ENCODE data around the gene CCDC167. TPM values are rescaled to one million over a fixed set of nuclear protein-coding genes. Genes with fewer than 3 reads are reported as not detected.

Gene CCDC167
- total RNA-seq, 1 donor from 2014 or later, result 24.0 TPM

- peaks cover 13% of the 10 kb centered on the region for H3K4me1 Mint-ChIP-seq (ENCODE audit: low read depth, unreplicated experiment)
- Histone ChIP-seq H3K4me2 (ENCODE audit: low read length) (no peak overlapping the region), H3K4me3 (ENCODE audit: insufficient read depth, low read depth, low read length) (no peak overlapping the region), H3K9ac (ENCODE audit: low read length) (no peak overlapping the region), H3K36me3 (ENCODE audit: insufficient read depth, low read length) (no peaks in the 10 kb centered on the region), H2AFZ (ENCODE audit: low read depth, low read length) (no peak overlapping the region), H3K27me3 (ENCODE audit: insufficient read depth, low read length) (peaks cover 3% of the 10 kb centered on the region), H3K9me3 (ENCODE audit: insufficient read depth, low read depth, low read length) (peaks cover 4% of the 10 kb centered on the region), H3K27ac (ENCODE audit: low read depth, low read length) (no peak overlapping the region), H4K20me1 (ENCODE audit: insufficient read depth, low read length) (peaks cover 5% of the 10 kb centered on the region), H3K4me1 (ENCODE audit: insufficient read depth, low read length) (peaks cover 18% of the 10 kb centered on the region), H3K79me2 (ENCODE audit: insufficient read depth, low read length) (no peaks in the 10 kb centered on the region)
- no peaks in the 10 kb centered on the region for H3K36me3 Mint-ChIP-seq (ENCODE audit: low read depth, unreplicated experiment)
- peaks cover 4% of the 10 kb centered on the region for H3K9me3 Mint-ChIP-seq (ENCODE audit: unreplicated experiment)
- H3K4me3 Mint-ChIP-seq (ENCODE audit: unreplicated experiment), result no peak overlapping the region
- FAIRE-seq, result no peak
- TF ChIP-seq CTCF (IDR thresholded peaks at IDR 0.05; ENCODE audit: insufficient read depth, low read depth, low read length), result no peak
- TF ChIP-seq EZH2 (IDR thresholded peaks at IDR 0.05; ENCODE audit: insufficient read depth, low read length), result no peak
- H3K27ac Mint-ChIP-seq (ENCODE audit: unreplicated experiment), result no peak overlapping the region
- DNase-seq (ENCODE audit: low read depth), result no peak
- H3K27me3 Mint-ChIP-seq (ENCODE audit: low read depth, unreplicated experiment), result peaks cover 39% of the 10 kb centered on the region
Observed at GRCh38 chr6:37521674-37522073, 22.0 kb upstream of the CCDC167 start.

DNA sequence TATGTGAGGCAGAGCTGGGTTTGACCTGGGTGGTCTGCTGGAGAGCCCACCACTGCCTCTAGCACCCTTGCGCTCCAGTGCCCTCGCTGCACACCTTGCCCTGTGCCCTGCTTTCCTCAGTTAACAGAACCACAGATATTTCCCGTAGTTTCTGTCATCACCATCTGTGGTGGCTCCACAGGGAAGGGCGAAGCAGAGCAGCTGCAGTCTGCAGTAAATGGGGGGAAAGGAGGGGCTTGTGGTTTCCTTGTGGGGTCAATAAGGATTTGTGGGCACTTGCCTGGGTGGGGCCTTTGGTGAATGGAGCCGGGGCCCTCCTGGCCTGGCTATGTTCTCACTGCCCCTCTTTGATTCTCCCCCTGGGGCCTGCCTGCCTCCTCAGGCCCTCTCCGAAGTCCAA is 21.2 kb upstream of the CCDC167 start:
- FAIRE-seq, result no peak
- no peaks in the 10 kb centered on the region for H3K36me3 ChIP-seq (ENCODE audit: insufficient read depth, low read length)
- Mint-ChIP-seq H3K4me1 (ENCODE audit: low read depth, unreplicated experiment) (peaks cover 16% of the 10 kb centered on the region), H3K4me3 (ENCODE audit: unreplicated experiment) (no peak overlapping the region), H3K36me3 (ENCODE audit: low read depth, unreplicated experiment) (no peaks in the 10 kb centered on the region), H3K27me3 (ENCODE audit: low read depth, unreplicated experiment) (peaks cover 41% of the 10 kb centered on the region), H3K27ac (ENCODE audit: unreplicated experiment) (no peak overlapping the region), H3K9me3 (ENCODE audit: unreplicated experiment) (peaks cover 4% of the 10 kb centered on the region)
- H4K20me1 ChIP-seq (ENCODE audit: insufficient read depth, low read length), result peaks cover 5% of the 10 kb centered on the region
- H3K9me3 ChIP-seq (ENCODE audit: insufficient read depth, low read depth, low read length), result peaks cover 4% of the 10 kb centered on the region
- no peak for DNase-seq (ENCODE audit: low read depth)
- H2AFZ ChIP-seq (ENCODE audit: low read depth, low read length), result no peak overlapping the region
- no peak overlapping the region for H3K4me2 ChIP-seq (ENCODE audit: low read length)
- no peaks in the 10 kb centered on the region for H3K27me3 ChIP-seq (ENCODE audit: insufficient read depth, low read length)
- peaks cover 18% of the 10 kb centered on the region for H3K4me1 ChIP-seq (ENCODE audit: insufficient read depth, low read length)
- TF ChIP-seq EZH2 (IDR thresholded peaks at IDR 0.05; ENCODE audit: insufficient read depth, low read length), result no peak
- H3K79me2 ChIP-seq (ENCODE audit: insufficient read depth, low read length), result no peaks in the 10 kb centered on the region
- H3K4me3 ChIP-seq (ENCODE audit: insufficient read depth, low read depth, low read length), result no peak overlapping the region
- no peak overlapping the region for H3K9ac ChIP-seq (ENCODE audit: low read length)
- no peak overlapping the region for H3K27ac ChIP-seq (ENCODE audit: low read depth, low read length)

- H4K20me1 ChIP-seq (ENCODE audit: insufficient read depth, low read length), result peaks cover under 1% of the 10 kb centered on the region
- Mint-ChIP-seq H3K4me1 (ENCODE audit: low read depth, unreplicated experiment) (peaks cover 9% of the 10 kb centered on the region), H3K27me3 (ENCODE audit: low read depth, unreplicated experiment) (peaks cover 43% of the 10 kb centered on the region), H3K36me3 (ENCODE audit: low read depth, unreplicated experiment) (no peaks in the 10 kb centered on the region), H3K4me3 (ENCODE audit: unreplicated experiment) (no peak overlapping the region), H3K27ac (ENCODE audit: unreplicated experiment) (no peak overlapping the region), H3K9me3 (ENCODE audit: unreplicated experiment) (peaks cover 4% of the 10 kb centered on the region)
- H3K4me3 ChIP-seq (ENCODE audit: insufficient read depth, low read depth, low read length), result no peak overlapping the region
- no peak overlapping the region for H3K27ac ChIP-seq (ENCODE audit: low read depth, low read length)
- no peak overlapping the region for H2AFZ ChIP-seq (ENCODE audit: low read depth, low read length)
- H3K4me2 ChIP-seq (ENCODE audit: low read length), result no peak overlapping the region
- H3K36me3 ChIP-seq (ENCODE audit: insufficient read depth, low read length), result no peaks in the 10 kb centered on the region
- H3K79me2 ChIP-seq (ENCODE audit: insufficient read depth, low read length), result no peaks in the 10 kb centered on the region
- H3K9ac ChIP-seq (ENCODE audit: low read length), result no peak overlapping the region
- H3K9me3 ChIP-seq (ENCODE audit: insufficient read depth, low read depth, low read length), result peaks cover 4% of the 10 kb centered on the region
- peaks cover 14% of the 10 kb centered on the region for H3K4me1 ChIP-seq (ENCODE audit: insufficient read depth, low read length)
- H3K27me3 ChIP-seq (ENCODE audit: insufficient read depth, low read length), result no peaks in the 10 kb centered on the region
- DNase-seq (ENCODE audit: low read depth) (no peak), FAIRE-seq (no peak)
- TF ChIP-seq EZH2 (IDR thresholded peaks at IDR 0.05; ENCODE audit: insufficient read depth, low read length) (no peak), CTCF (IDR thresholded peaks at IDR 0.05; ENCODE audit: insufficient read depth, low read depth, low read length) (no peak)
Observed at GRCh38 chr6:37519461-37519860, 19.8 kb upstream of the CCDC167 start.
